BJ (cell line): ENCODE measurements around the gene TRIP6. TPM values are rescaled to one million over a fixed set of nuclear protein-coding genes. Genes with fewer than 3 reads are reported as not detected.

Source experiments
- CTCF ChIA-PET: fragments of 350-600 bp; formaldehyde crosslinking; extraction: SDS; loops from one replicate; lab custom pipeline; 2021; ENCODE audit warnings: antibody characterized with exemption, inconsistent platforms; lab: Yijun Ruan, JAX
- POLR2A ChIA-PET: fragments of 300-600 bp; sonication (Branson Sonifier 250); formaldehyde crosslinking; extraction: SDS; loops from one replicate; lab custom pipeline; 2021; ENCODE audit warnings: antibody characterized with exemption; lab: Charles Lee
- DNase-seq: peaks from one replicate; pipeline ENCODE4 v3.0.0-alpha.2; 2011; ENCODE audit warnings: low read depth
- H3K27me3 ChIP-seq: 2 replicates; pipeline ENCODE4 v1.6.0; 2011; ENCODE audit warnings: low read length; ENCODE audit not compliant: control insufficient read depth, insufficient read depth
- H3K36me3 ChIP-seq: 2 replicates; pipeline ENCODE4 v1.5.1; 2011; ENCODE audit warnings: low read length; ENCODE audit not compliant: control insufficient read depth, insufficient read depth
- H3K4me3 ChIP-seq: 2 replicates; pipeline ENCODE4 v1.5.1; 2011; ENCODE audit warnings: low read depth, mild to moderate bottlenecking, control low read depth, low read length
- polyA plus RNA-seq: library from polyadenylated mRNA; depleted of rRNA; stranded (reverse); fragments of >200 nt; gene quantifications from 2 replicates; pipeline ENCODE4 v1.2.3, GENCODE V29; 2011
- TF ChIP-seq, protein P1 (sequence below): IDR thresholded peaks from 2 replicates; pipeline ENCODE4 v1.5.1; 2011; ENCODE audit warnings: low read depth, mild to moderate bottlenecking, control low read depth, inconsistent platforms, low read length, moderate library complexity; ENCODE audit not compliant: insufficient read depth

TRIP6 gene
- polyA plus RNA-seq, 1 experiment: 105 TPM

GRCh38 chr7:100894860-100895700, 27.9 kb downstream of the TRIP6 start:
- Histone ChIP-seq H3K4me3 (peak overlapping the region; percentile 37), H3K27me3 (peaks cover 13% of the 10 kb centered on the region), H3K36me3 (no peaks in the 10 kb centered on the region)
- no peak for DNase-seq
- ChIA-PET POLR2A (interaction anchor here (0.6 kb wide), 1 partner anchor 232 kb away, joined by 3 read pairs; the partner anchor contains the start of gene SERPINE1), CTCF (interaction anchor here (0.7 to 3.7 kb wide), 33 partner anchors 10 to 388 kb away, joined by 3 to 40 read pairs (median 5); partner anchors contain the start of genes SRRT, TRIM56 and TRIP6)
- TF ChIP-seq, protein P1, sequence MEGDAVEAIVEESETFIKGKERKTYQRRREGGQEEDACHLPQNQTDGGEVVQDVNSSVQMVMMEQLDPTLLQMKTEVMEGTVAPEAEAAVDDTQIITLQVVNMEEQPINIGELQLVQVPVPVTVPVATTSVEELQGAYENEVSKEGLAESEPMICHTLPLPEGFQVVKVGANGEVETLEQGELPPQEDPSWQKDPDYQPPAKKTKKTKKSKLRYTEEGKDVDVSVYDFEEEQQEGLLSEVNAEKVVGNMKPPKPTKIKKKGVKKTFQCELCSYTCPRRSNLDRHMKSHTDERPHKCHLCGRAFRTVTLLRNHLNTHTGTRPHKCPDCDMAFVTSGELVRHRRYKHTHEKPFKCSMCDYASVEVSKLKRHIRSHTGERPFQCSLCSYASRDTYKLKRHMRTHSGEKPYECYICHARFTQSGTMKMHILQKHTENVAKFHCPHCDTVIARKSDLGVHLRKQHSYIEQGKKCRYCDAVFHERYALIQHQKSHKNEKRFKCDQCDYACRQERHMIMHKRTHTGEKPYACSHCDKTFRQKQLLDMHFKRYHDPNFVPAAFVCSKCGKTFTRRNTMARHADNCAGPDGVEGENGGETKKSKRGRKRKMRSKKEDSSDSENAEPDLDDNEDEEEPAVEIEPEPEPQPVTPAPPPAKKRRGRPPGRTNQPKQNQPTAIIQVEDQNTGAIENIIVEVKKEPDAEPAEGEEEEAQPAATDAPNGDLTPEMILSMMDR: peak; percentile 89

- peaks cover 13% of the 10 kb centered on the region for H3K27me3 ChIP-seq
- POLR2A ChIA-PET: interaction anchor here (0.6 kb wide), 1 partner anchor 231 kb away, joined by 3 read pairs; the partner anchor contains the start of gene SERPINE1
- CTCF ChIA-PET: interaction anchor here (0.6 to 3.7 kb wide), 15 partner anchors 9 to 387 kb away, joined by 3 to 40 read pairs (median 11); partner anchors contain the start of genes SRRT and TRIM56
- H3K4me3 ChIP-seq: peak within 1 kb of the TSS; percentile 37
- no peaks in the 10 kb centered on the region for H3K36me3 ChIP-seq
- TF ChIP-seq, protein P1: no peak
- DNase-seq: no peak
Observed at GRCh38 chr7:100895701-100895955, 28.4 kb downstream of the TRIP6 start, which contains the start of gene ACHE. Gene ACHE, minus strand, starts transcription at chr7:100895888. Its CDS starts 1,656 bp downstream, at chr7:100894232.

GRCh38 chr7:100895956-100896731, 29.0 kb downstream of the TRIP6 start:
- DNase-seq: no peak

DNA sequence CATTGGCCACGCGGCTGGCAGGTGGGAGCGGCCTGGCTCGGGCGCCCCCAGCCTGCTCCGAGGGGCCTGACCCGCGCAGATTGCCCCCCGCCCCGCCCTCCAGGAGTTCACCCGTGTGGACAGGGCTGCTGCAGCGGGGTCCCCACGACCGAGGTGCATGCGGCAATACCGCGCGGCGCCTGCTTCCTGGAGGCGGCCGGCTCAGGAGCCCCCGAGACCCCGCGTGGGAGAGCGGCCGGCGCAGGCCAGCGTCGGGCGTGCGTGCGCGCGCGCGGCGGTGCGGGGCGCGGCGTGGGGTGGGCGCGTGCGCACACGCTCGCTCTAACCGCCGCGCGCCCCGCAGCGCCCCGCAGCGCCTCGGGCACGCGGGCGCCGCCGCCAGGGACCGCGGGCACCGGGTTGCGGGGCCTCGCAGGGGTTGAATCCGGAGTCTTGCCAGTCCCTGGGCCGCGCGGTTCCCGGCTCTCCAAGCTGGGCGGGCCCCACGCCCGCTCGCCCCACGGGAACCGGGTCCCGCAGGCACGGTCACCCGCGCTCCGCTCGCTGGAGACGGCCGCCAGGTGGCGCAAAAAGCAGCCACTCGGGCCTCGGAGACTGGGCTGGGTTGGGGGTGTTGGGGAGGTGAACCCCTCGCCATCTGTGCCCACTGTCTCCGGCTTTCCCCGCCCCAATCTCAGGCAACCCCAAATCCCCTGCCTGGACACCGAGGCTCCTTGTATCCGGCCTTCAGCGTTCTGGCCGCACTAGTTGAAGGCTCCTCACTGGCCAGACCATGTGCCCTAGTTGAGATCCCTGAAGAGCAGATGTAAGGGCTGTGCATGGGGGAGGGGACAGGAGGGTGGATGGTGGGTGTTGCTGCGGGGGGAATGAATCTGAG, 29.8 kb downstream of the TRIP6 start:
- Histone ChIP-seq H3K36me3 (no peaks in the 10 kb centered on the region), H3K4me3 (peak overlapping the region; percentile 20; the same call in 1 of the 2 replicates), H3K27me3 (peaks cover 16% of the 10 kb centered on the region)
- POLR2A ChIA-PET: no interaction called here
- CTCF ChIA-PET: interaction anchor here (0.6 to 1.8 kb wide), 6 partner anchors 156 to 180 kb away, joined by 3 to 6 read pairs (median 4); no protein-coding TSS in a partner anchor
- no peak for DNase-seq
- TF ChIP-seq, protein P1: peak; percentile 73

More at GRCh38 chr7:100895956-100896731, 29.0 kb downstream of the TRIP6 start:
- Histone ChIP-seq H3K36me3 (no peaks in the 10 kb centered on the region), H3K27me3 (peaks cover 16% of the 10 kb centered on the region), H3K4me3 (no peak overlapping the region)
- POLR2A ChIA-PET: interaction anchor here (0.6 kb wide), 1 partner anchor 231 kb away, joined by 3 read pairs; the partner anchor contains the start of gene SERPINE1
- TF ChIP-seq, protein P1: no peak
- CTCF ChIA-PET: interaction anchor here (0.6 to 3.7 kb wide), 17 partner anchors 8 to 387 kb away, joined by 3 to 40 read pairs (median 9); partner anchors contain the start of genes SRRT and TRIM56
